DND-41 (cell line): ENCODE results near the gene ITIH5.

Experiments
- CTCF ChIP-seq: IDR thresholded peaks from 2 replicates; pipeline ENCODE4 v1.5.1; 2012; ENCODE audit warnings: borderline replicate concordance, low read length, moderate library complexity, mild to moderate bottlenecking; ENCODE audit not compliant: poor library complexity, severe bottlenecking; ENCODE audit errors: extremely low read depth
- EZH2 ChIP-seq: IDR thresholded peaks from 3 replicates; pipeline ENCODE4 v1.6.1; 2012; ENCODE audit warnings: borderline replicate concordance, low read depth, mild to moderate bottlenecking, moderate library complexity, low read length, inconsistent platforms; ENCODE audit not compliant: severe bottlenecking

- TF ChIP-seq CTCF (no peak), EZH2 (no peak)
Measured at GRCh38 chr10:7605565-7606295, 61.0 kb downstream of the ITIH5 start.
